ENCODE results near the gene TRA2A.
"Not testable (repeated sequence)": the region's sequence is repeated elsewhere in the genome, so short reads cannot be mapped to it uniquely, and the experiment has no call there.

TRA2A gene

GRCh38 chr7:23531794-23532489 is at the start of gene TRA2A:
Gene TRA2A, minus strand, starts transcription at chr7:23531981. Its CDS starts 157 bp downstream, at chr7:23531824.
- DNase-seq: peak; percentile 89

- DNase-seq: peak; percentile 7 to 8
These were observed 38.9 kb upstream of the TRA2A start for GRCh38 chr7:23570592-23571200.

GRCh38 chr7:23558303-23558702 is 26.5 kb upstream of the TRA2A start:
- no peak for DNase-seq

- DNase-seq: no peak
These were observed 15.9 kb upstream of the TRA2A start for GRCh38 chr7:23547662-23548061.

- DNase-seq: peak; percentile 18 to 88
These were observed 15.3 kb upstream of the TRA2A start for GRCh38 chr7:23546897-23547572.

GRCh38 chr7:23545493-23545892 is 13.7 kb upstream of the TRA2A start:
- DNase-seq: no peak

- DNase-seq: no peak
These were observed 13.2 kb upstream of the TRA2A start for GRCh38 chr7:23544913-23545354.

GRCh38 chr7:23542752-23543151 is 11.0 kb upstream of the TRA2A start:
- DNase-seq: no peak

GRCh38 chr7:23539494-23539907 is 7.7 kb upstream of the TRA2A start:
- peak in 1 of 2 donors; percentile 75 for DNase-seq

- no peak for DNase-seq
These were observed 6.5 kb upstream of the TRA2A start for GRCh38 chr7:23538301-23538700.

- no peak for DNase-seq
These were observed 1.4 kb upstream of the TRA2A start for GRCh38 chr7:23533238-23533604.

GRCh38 chr7:23532490-23533237 is 883 bp upstream of the TRA2A start:
- DNase-seq: no peak

GRCh38 chr7:23531050-23531793 is 559 bp downstream of the TRA2A start:
- DNase-seq: peak; percentile 20 to 56

GRCh38 chr7:23530405-23530804 is 1.4 kb downstream of the TRA2A start:
- DNase-seq: no peak

GRCh38 chr7:23529262-23529859 is 2.4 kb downstream of the TRA2A start:
- no peak for DNase-seq

- DNase-seq: not testable (repeated sequence)
These were observed 6.2 kb downstream of the TRA2A start for GRCh38 chr7:23525611-23526010.

- no peak for DNase-seq
These were observed 7.3 kb downstream of the TRA2A start for GRCh38 chr7:23524473-23524872.

GRCh38 chr7:23523486-23524075 is 8.2 kb downstream of the TRA2A start:
- DNase-seq: no peak

- DNase-seq: no peak
These were observed 11.2 kb downstream of the TRA2A start for GRCh38 chr7:23520582-23520981.

- DNase-seq: no peak
These were observed 17.0 kb downstream of the TRA2A start for GRCh38 chr7:23514755-23515154.

- not testable (repeated sequence) for DNase-seq
These were observed 18.0 kb downstream of the TRA2A start for GRCh38 chr7:23513746-23514145.

- DNase-seq: no peak
These were observed 37.8 kb downstream of the TRA2A start for GRCh38 chr7:23494009-23494408.
